H9 (cell line): Measurements from ENCODE around the gene EHMT2. TPM values are rescaled to one million over a fixed set of nuclear protein-coding genes. Genes with fewer than 3 reads are reported as not detected.

Experiments
- DNase-seq: peaks from one replicate; pipeline ENCODE4 v3.0.0-alpha.2; 2017
- H2AFZ ChIP-seq: one replicate; pipeline ENCODE4 v1.6.1; 2013; ENCODE audit warnings: mild to moderate bottlenecking, low read length, control low read depth, moderate library complexity
- H2AK5ac ChIP-seq: 2 replicates; pipeline ENCODE4 v1.6.1; 2013; ENCODE audit warnings: low read length, control low read depth, mixed read lengths; ENCODE audit not compliant: insufficient read length
- H2BK120ac ChIP-seq: one replicate; pipeline ENCODE4 v1.6.1; 2013; ENCODE audit warnings: low read depth, mild to moderate bottlenecking, low read length, control low read depth, inconsistent platforms; ENCODE audit not compliant: poor library complexity, severe bottlenecking
- H2BK12ac ChIP-seq: 2 replicates; pipeline ENCODE4 v1.6.1; 2013; ENCODE audit warnings: low read length, control low read depth, mixed read lengths, low read depth; ENCODE audit not compliant: insufficient read length
- H2BK15ac ChIP-seq: 2 replicates; pipeline ENCODE4 v1.6.1; 2013; ENCODE audit warnings: low read depth, low read length, control low read depth
- H2BK20ac ChIP-seq: one replicate; pipeline ENCODE4 v1.6.1; 2013; ENCODE audit warnings: low read depth, mild to moderate bottlenecking, low read length, control low read depth, inconsistent platforms; ENCODE audit not compliant: poor library complexity, severe bottlenecking
- H2BK5ac ChIP-seq: 2 replicates; pipeline ENCODE4 v1.6.1; 2013; ENCODE audit warnings: low read length, control low read depth, mixed read lengths; ENCODE audit not compliant: insufficient read length
- H3K14ac ChIP-seq: 2 replicates; pipeline ENCODE4 v1.6.1; 2013; ENCODE audit warnings: low read length, control low read depth; ENCODE audit not compliant: insufficient read depth
- H3K18ac ChIP-seq: 2 replicates; pipeline ENCODE4 v1.6.1; 2013; ENCODE audit warnings: low read depth, mild to moderate bottlenecking, mixed read lengths, low read length, control low read depth; ENCODE audit not compliant: insufficient read length
- H3K23ac ChIP-seq: 2 replicates; pipeline ENCODE4 v1.6.1; 2013; ENCODE audit warnings: low read length, control low read depth, mixed read lengths, low read depth; ENCODE audit not compliant: insufficient read length
- H3K23me2 ChIP-seq: 2 replicates; pipeline ENCODE4 v1.6.1; 2013; ENCODE audit warnings: low read depth, mild to moderate bottlenecking, mixed read lengths, low read length, control low read depth; ENCODE audit not compliant: insufficient read length, poor library complexity, severe bottlenecking
- H3K27ac ChIP-seq: 2 replicates; pipeline ENCODE4 v1.5.1; 2013; ENCODE audit warnings: low read length, control low read depth, mixed read lengths, low read depth; ENCODE audit not compliant: insufficient read length
- H3K27me3 ChIP-seq: 2 replicates; pipeline ENCODE4 v1.6.1; 2013; ENCODE audit warnings: low read length, control low read depth, inconsistent platforms; ENCODE audit not compliant: insufficient read depth
- H3K4ac ChIP-seq: 2 replicates; pipeline ENCODE4 v1.6.1; 2013; ENCODE audit warnings: low read depth, mild to moderate bottlenecking, control low read depth, inconsistent platforms, low read length, moderate library complexity
- H3K4me1 ChIP-seq: 2 replicates; pipeline ENCODE4 v1.6.1; 2013; ENCODE audit warnings: low read length, control low read depth, inconsistent platforms; ENCODE audit not compliant: insufficient read depth
- H3K4me2 ChIP-seq: 2 replicates; pipeline ENCODE4 v1.6.1; 2013; ENCODE audit warnings: low read length, control low read depth, mixed read lengths; ENCODE audit not compliant: insufficient read length, insufficient read depth
- H3K56ac ChIP-seq: 2 replicates; pipeline ENCODE4 v1.6.1; 2013; ENCODE audit warnings: low read depth, mild to moderate bottlenecking, mixed read lengths, low read length, control low read depth; ENCODE audit not compliant: insufficient read length
- H3K79me1 ChIP-seq: 2 replicates; pipeline ENCODE4 v1.6.1; 2013; ENCODE audit warnings: low read depth, mild to moderate bottlenecking, moderate library complexity, low read length, control low read depth, inconsistent platforms; ENCODE audit not compliant: insufficient read depth, poor library complexity, severe bottlenecking
- H3K79me2 ChIP-seq: 2 replicates; pipeline ENCODE4 v1.6.1; 2013; ENCODE audit warnings: low read length, control low read depth, inconsistent platforms; ENCODE audit not compliant: insufficient read depth
- H3K9ac ChIP-seq: 2 replicates; pipeline ENCODE4 v1.6.1; 2013; ENCODE audit warnings: low read length, control low read depth, mixed read lengths; ENCODE audit not compliant: insufficient read length; ENCODE audit errors: extremely low read depth
- H3K9me3 ChIP-seq: one replicate; pipeline ENCODE4 v1.6.1; 2013; ENCODE audit warnings: low read depth, low read length, inconsistent platforms; ENCODE audit not compliant: control insufficient read depth
- H3T11ph ChIP-seq: one replicate; pipeline ENCODE4 v1.6.1; 2013; ENCODE audit warnings: mild to moderate bottlenecking, low read length, control low read depth, inconsistent platforms
- H4K20me1 ChIP-seq: one replicate; pipeline ENCODE4 v1.6.1; 2013; ENCODE audit not compliant: control insufficient read depth, insufficient read length, insufficient read depth
- H4K5ac ChIP-seq: 2 replicates; pipeline ENCODE4 v1.6.1; 2013; ENCODE audit warnings: low read depth, mild to moderate bottlenecking, mixed read lengths, low read length, control low read depth; ENCODE audit not compliant: insufficient read length
- H4K8ac ChIP-seq: replicated peaks from 2 replicates; pipeline ENCODE4 v1.6.1; 2013; ENCODE audit warnings: low read length, control low read depth, mixed read lengths, low read depth; ENCODE audit not compliant: insufficient read length
- H4K91ac ChIP-seq: 2 replicates; pipeline ENCODE4 v1.6.1; 2013; ENCODE audit warnings: low read depth, mild to moderate bottlenecking, moderate library complexity, mixed read lengths, low read length, control low read depth; ENCODE audit not compliant: insufficient read length
- H3K27ac Mint-ChIP-seq, 3 experiments: 2 replicates in 2 of 3; 3 replicates in 1 of 3; pipeline ENCODE4 v1.8.0; 2020 to 2021; ENCODE audit warnings: mixed read lengths in 3 of 3, mild to moderate bottlenecking in 1 of 3, moderate library complexity in 1 of 3
- H3K27me3 Mint-ChIP-seq: 2 replicates; pipeline ENCODE4 v1.8.0; 2021; ENCODE audit warnings: low read depth, mild to moderate bottlenecking, moderate library complexity, mixed read lengths
- H3K36me3 Mint-ChIP-seq, 3 experiments: 2 replicates in 2 of 3; 3 replicates in 1 of 3; pipeline ENCODE4 v1.8.0; 2020 to 2021; ENCODE audit warnings: low read depth in 3 of 3, mixed read lengths in 3 of 3; ENCODE audit not compliant: insufficient read depth in 1 of 3
- H3K4me1 Mint-ChIP-seq, 2 experiments: 2 replicates each; pipeline ENCODE4 v1.8.0; 2020; ENCODE audit warnings: mixed read lengths in 2 of 2
- H3K4me3 Mint-ChIP-seq, 2 experiments: 2 replicates in 1 of 2; 3 replicates in 1 of 2; pipeline ENCODE4 v1.8.0; 2020 to 2021; ENCODE audit warnings: mild to moderate bottlenecking in 2 of 2, mixed read lengths in 2 of 2, moderate library complexity in 1 of 2
- H3K9me3 Mint-ChIP-seq, 2 experiments: 2 replicates in 1 of 2; 3 replicates in 1 of 2; pipeline ENCODE4 v1.8.0; 2020; ENCODE audit warnings: mild to moderate bottlenecking in 2 of 2, mixed read lengths in 2 of 2, moderate library complexity in 1 of 2
- WGBS: extraction: QIAGEN DNeasy Blood & Tissue Kit; methylation state at CpG from one replicate; pipeline ENCODE4 v1.1.7; 2013; ENCODE audit warnings: missing lambda C conversion rate, low lambda C conversion rate, mixed read lengths; ENCODE audit not compliant: insufficient read length; ENCODE audit errors: extremely low coverage; 5-methylcytosine and 5-hydroxymethylcytosine counted together
- total RNA-seq: library from RNA; stranded (reverse); gene quantifications from 2 replicates; pipeline ENCODE4 v1.2.1, GENCODE V29; 2021
- TF ChIP-seq, protein P1 (sequence below): fragments of 200-600 bp; sonication (generic); conservative IDR thresholded peaks from 3 replicates; pipeline ENCODE4 v1.8.0; 2021; ENCODE audit warnings: antibody characterized with exemption, mild to moderate bottlenecking

EHMT2 gene
- total RNA-seq, 1 experiment from 2014 or later: 124 TPM

- no peak overlapping the region for H4K8ac ChIP-seq
- no CpG with 5 or more reads among the region's 9 CpGs for WGBS
- no peak overlapping the region for H3K23ac ChIP-seq
- H3K56ac ChIP-seq: no peak overlapping the region
- no peak overlapping the region for H3K9ac ChIP-seq
- H3K4ac ChIP-seq: no peak overlapping the region
- no peak overlapping the region for H2BK12ac ChIP-seq
- TF ChIP-seq, protein P1, sequence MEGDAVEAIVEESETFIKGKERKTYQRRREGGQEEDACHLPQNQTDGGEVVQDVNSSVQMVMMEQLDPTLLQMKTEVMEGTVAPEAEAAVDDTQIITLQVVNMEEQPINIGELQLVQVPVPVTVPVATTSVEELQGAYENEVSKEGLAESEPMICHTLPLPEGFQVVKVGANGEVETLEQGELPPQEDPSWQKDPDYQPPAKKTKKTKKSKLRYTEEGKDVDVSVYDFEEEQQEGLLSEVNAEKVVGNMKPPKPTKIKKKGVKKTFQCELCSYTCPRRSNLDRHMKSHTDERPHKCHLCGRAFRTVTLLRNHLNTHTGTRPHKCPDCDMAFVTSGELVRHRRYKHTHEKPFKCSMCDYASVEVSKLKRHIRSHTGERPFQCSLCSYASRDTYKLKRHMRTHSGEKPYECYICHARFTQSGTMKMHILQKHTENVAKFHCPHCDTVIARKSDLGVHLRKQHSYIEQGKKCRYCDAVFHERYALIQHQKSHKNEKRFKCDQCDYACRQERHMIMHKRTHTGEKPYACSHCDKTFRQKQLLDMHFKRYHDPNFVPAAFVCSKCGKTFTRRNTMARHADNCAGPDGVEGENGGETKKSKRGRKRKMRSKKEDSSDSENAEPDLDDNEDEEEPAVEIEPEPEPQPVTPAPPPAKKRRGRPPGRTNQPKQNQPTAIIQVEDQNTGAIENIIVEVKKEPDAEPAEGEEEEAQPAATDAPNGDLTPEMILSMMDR: no peak
- H2BK15ac ChIP-seq: no peak overlapping the region
- no peaks in the 10 kb centered on the region; the same call in 1 of the 2 replicates for H3K27me3 Mint-ChIP-seq
- H4K20me1 ChIP-seq: no peaks in the 10 kb centered on the region
- peaks cover 10 to 26% of the 10 kb centered on the region in 2 experiments for H3K4me1 Mint-ChIP-seq
- H3K4me2 ChIP-seq: no peak overlapping the region
- H3K27ac Mint-ChIP-seq: peak overlapping the region in 1 of 3 experiments; percentile 67; a peak in 2 of 7 replicates
- no peak overlapping the region for H2BK20ac ChIP-seq
- H3K36me3 Mint-ChIP-seq: no peaks in the 10 kb centered on the region
- H3K4me3 Mint-ChIP-seq: peak overlapping the region in 1 of 2 experiments; percentile 27; a peak in 1 of 5 replicates
- no peaks in the 10 kb centered on the region for H3K9me3 Mint-ChIP-seq
- H3K27me3 ChIP-seq: no peaks in the 10 kb centered on the region
- H3K9me3 ChIP-seq: no peaks in the 10 kb centered on the region
- DNase-seq: no peak
- H3K79me2 ChIP-seq: no peaks in the 10 kb centered on the region
- H2BK5ac ChIP-seq: no peak overlapping the region
- no peaks in the 10 kb centered on the region for H3K79me1 ChIP-seq
- no peak overlapping the region for H3K27ac ChIP-seq
- H3K14ac ChIP-seq: no peak overlapping the region; the same call in 1 of the 2 replicates
- H2AK5ac ChIP-seq: no peak overlapping the region
- no peak overlapping the region for H4K91ac ChIP-seq
- H3T11ph ChIP-seq: no peak overlapping the region
- no peaks in the 10 kb centered on the region for H3K23me2 ChIP-seq
- H3K18ac ChIP-seq: no peak overlapping the region
- no peak overlapping the region for H2BK120ac ChIP-seq
- H4K5ac ChIP-seq: no peak overlapping the region
- H3K4me1 ChIP-seq: peaks cover 3% of the 10 kb centered on the region; the same call in 1 of the 2 replicates
- no peak overlapping the region for H2AFZ ChIP-seq
Measured at GRCh38 chr6:31871046-31871659, 26.3 kb downstream of the EHMT2 start.
